Measurements from ENCODE around the gene DLGAP3.
"Not testable (repeated sequence)": the region's sequence is repeated elsewhere in the genome, so short reads cannot be mapped to it uniquely, and the experiment has no call there.

DLGAP3 gene

DNA sequence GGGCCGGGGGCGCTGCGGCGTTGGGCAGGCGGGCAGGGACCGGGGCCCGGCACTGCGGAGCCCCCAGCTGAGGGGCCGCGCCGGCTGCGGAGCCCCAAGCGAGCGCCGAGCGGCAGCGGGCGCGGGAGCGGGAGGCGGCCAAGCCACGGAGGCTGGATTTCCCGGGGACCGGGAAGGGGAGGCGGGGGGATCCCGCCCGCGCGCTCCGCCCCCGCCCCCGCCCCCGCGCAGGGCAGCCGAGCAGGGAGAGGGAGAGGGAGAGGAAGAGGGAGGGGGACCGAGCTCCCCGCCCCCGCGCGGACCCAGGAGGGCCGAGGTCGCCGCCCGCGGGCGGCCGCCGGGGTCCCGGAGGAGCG is at the start of gene DLGAP3:
Gene DLGAP3 (minus strand): TSS at position 154 of the 356 bp plus-strand sequence. CDS start 24,267 bp downstream, outside the sequence.
- no peak for DNase-seq

- no peak for DNase-seq
These were observed 49.5 kb upstream of the DLGAP3 start for GRCh38 chr1:34978921-34979320.

- DNase-seq = no peak
These were observed 48.4 kb upstream of the DLGAP3 start for GRCh38 chr1:34977858-34978257.

GRCh38 chr1:34977210-34977471 is 47.7 kb upstream of the DLGAP3 start:
- DNase-seq = no peak

DNA sequence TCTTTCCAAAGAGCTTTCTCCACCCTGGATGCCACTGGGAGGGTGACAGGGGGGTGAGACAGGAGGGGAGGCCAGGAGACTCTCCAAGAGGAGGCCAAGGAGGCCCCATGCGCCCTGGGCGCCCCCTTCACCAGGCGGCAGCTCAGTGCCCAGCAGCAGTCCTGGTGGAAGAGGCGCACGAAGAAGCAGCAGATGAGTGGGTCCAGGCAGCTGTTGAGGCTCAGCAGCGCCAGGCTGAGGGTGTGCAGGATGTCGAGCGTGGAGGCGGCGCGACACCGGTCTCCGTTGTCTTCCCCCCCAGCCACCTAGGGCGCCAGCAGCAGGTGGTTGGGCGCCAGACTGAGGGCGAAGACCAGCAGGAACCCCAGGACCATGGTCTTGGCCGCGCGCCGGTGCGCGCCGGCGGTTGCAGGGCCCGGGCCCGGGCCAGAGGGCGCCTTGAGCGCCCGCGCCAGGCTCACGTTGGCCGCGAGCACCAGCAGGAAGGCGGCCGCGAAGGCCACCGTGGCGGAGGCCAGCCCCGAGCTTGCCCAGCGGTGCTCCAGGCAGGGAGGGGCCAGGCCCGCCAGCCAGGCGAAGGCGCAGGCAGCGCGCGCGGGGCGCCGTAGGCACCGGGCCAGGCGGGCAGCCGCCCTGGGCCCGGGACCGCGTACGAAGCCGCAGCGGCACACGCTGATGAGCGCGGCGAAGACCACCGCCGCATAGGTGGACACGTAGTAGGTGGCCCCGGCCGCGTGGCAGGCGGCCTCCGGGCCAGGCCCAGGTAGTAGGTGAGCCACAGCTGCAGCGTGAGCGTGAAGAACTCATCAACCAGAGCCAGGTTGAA is 47.1 kb upstream of the DLGAP3 start:
- DNase-seq = no peak

- DNase-seq = no peak
These were observed 46.3 kb upstream of the DLGAP3 start for GRCh38 chr1:34975771-34976170.

DNA sequence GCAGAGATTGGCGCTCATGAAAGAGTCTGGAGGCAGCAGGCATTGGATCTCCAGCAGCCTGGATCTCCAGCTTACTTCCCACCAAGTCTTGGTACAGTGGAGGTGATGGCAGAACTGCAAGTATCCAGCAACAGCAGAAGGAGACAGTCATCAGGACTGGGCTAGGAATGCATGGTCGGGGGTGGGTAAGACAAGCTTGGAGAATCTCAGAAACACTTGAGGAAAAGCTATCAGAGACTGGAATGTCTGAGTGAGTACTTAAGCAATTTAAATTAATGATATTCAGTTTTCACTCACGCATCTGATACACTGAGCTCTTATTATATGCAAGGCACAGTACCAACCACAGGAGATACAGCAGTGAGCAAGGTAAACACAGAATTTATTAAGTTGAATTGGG is 45.9 kb upstream of the DLGAP3 start:
- DNase-seq = no peak

DNA sequence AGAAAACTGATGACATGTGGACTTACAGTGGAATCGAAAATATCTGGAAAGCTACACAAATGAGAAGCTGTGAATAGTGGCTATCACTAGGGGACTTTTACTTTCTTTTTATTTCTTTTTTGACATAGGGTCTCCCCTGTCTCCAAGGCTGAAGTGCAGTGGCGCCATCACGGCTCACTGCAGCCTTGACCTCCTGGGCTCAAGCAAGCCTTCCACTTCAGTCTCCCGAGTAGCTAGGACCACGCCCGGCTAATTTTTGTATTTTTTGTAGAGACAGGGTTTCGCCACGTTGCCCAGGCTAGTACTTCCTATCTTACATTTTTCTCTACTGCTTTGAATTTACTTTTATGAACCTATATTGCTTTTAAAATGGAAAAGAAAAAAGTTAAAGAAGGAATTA is 45.2 kb upstream of the DLGAP3 start:
- DNase-seq = no peak

GRCh38 chr1:34973326-34973725 is 43.9 kb upstream of the DLGAP3 start:
- no peak for DNase-seq

GRCh38 chr1:34970829-34971228 is 41.4 kb upstream of the DLGAP3 start:
- DNase-seq = no peak

DNA sequence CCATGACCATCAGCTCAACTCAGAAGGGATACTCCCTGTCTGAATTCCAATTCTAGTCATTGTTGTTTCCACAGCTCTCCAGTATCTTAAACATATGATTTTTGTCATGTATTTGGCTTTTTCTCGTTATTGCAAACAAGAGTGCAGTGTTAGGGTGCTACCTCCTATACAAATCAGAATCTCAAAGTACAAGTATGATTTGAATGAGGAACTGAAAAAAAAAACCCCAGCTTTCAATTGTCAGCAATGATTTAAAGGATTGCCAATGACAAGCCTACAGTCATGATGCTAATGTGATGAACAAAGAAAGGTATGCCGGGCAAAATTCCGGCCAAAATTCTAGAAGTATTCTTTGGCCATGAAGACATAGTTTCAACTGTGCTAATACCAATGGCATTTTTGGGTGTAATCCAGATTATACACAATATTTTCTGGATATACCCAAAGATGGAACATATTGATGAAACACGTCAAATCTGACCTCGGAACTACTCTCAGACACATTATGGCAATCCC is 40.8 kb upstream of the DLGAP3 start:
- DNase-seq = no peak

DNA sequence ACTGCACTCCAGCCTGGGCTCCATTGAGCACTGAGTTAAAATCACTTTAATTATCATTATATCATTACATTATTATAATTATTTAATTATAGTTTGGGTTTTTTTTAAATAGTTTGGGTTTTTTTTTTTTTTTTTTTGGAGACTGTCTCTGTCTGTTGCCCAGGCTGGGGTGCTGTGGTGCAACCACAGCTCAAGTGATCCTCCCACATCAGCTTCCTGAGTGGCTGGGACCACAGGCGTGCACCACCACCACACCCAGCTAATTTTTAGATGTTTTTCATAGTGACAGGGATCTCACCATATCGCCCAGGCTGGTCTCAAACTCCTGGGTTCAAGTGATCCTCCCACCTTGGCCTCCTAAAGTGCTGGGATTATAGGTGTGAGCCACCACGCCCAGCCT is 38.8 kb upstream of the DLGAP3 start:
- DNase-seq = not testable (repeated sequence)

- not testable (repeated sequence) for DNase-seq
These were observed 38.2 kb upstream of the DLGAP3 start for GRCh38 chr1:34967672-34968071.

DNA sequence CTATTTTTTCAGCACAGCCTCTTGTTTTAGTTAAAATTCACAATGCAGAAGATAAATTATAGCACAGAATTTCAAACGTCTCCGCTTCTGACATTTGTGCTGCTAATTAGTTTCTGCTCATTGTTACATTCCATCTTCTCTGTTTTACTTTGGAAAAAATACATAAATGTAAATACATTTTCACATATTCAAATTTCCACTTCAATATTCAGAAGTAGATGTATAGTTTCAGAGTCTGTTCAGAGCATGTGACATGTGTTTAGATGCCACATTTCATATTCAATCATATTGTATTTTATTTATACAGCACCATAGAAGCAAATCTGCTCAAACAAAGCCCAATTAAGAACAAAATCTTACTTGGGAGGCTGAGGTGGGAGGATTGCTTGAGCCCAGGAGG is 36.1 kb upstream of the DLGAP3 start:
- no peak for DNase-seq

GRCh38 chr1:34950428-34950827 is 21.0 kb upstream of the DLGAP3 start:
- DNase-seq = no peak

DNA sequence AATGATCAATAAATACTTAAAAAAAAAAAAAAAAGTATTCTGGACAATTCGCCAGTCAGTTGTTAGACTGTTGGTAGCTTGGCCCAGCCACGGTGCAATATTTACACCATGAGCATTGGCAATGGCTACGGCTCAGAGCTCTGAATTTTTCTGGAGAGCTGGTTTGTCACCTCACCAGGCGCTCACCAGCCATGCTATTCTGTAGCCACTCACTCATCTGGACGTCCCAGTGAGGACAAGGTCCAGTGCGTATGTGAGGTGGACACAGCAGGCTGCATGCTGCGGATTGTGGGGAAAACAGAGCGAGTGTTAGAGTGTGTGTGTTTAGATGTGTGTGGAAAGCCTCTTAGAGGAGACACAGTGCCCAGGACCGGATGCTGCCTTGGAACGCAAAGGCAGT is 19.3 kb upstream of the DLGAP3 start:
- DNase-seq = not testable (repeated sequence)

- DNase-seq = not testable (repeated sequence)
These were observed 18.3 kb upstream of the DLGAP3 start for GRCh38 chr1:34947641-34948314.

DNA sequence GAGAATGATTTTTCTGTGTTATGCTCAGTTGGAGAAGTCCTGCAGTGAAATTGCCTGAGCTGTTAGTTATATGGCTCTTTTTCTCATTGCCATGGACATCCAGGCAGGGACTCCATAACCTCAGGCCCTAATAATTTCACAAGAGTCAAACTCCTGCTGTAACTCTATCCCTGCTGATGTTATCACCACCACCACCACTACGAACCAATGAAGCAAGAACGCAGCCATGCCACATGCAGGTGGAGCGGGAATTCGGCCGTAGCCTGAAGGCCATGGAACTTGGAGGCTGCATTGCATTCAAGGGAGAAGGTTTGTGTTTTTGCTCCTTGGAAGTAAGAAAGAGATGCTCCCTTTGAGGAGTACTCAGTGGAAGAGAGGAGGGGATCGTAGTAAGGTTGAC is 16.8 kb upstream of the DLGAP3 start:
- no peak for DNase-seq

- DNase-seq = not testable (repeated sequence)
These were observed 12.3 kb upstream of the DLGAP3 start for GRCh38 chr1:34941798-34942197.

DNA sequence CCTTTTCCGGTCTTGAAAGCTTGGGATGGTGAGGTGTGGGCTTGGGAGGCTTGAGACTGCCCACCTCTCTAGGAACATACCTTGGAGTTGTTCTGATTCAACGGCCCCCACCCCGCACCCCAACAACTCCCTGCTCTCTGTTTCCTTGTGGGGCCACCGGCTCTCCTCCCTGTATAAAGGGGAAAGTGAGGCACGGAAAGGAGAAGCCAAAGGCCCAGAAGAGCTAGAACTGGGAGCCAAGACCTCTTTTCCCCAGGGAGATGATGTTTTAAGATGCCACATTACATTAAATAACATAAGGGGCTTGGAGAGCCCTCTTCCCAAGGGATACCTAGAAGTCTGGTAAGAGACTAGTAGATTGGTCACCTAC is 1.2 kb upstream of the DLGAP3 start:
- no peak for DNase-seq

DNA sequence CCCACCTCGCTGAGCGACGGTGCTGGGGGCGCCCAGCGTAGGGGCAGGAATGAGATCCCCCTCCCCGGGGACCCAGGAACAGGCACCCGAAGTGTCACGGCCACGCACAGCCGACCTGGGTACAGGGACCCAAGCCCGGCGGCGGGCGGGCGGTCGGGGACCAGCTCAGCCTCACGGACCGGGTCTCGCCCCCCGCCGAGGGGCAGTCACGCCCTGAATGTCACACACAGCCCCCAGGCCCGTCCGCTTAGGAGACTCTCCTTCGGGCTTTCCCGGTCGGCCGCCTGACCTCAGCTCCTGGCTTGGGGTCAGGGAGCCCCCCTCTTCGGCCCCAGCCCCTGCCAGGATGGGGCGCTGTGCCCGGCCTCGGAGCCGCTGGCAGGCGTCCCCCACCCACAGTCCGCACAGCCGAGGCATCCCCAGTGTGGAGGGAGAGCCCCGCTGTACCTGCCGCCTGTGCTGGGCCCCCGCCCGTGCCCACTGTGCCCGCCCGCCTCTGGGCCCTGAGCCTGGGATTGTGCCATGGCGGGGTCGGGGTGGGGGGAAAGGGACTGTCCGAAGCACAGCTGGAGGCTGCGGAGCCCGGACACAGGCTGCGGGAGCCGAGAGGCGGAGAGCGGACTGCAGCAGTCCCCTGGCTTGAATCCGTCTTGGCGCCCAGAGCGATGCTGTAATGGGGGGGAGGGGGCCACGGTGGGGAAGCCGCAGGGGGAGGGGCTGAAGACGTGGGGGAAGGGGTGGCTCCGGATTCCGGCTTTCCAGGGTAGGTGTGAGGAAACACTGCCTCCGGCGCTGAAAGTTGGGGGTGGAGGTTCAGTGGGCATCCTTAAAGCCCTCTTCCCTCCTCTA is 627 bp upstream of the DLGAP3 start:
- DNase-seq = no peak

DNA sequence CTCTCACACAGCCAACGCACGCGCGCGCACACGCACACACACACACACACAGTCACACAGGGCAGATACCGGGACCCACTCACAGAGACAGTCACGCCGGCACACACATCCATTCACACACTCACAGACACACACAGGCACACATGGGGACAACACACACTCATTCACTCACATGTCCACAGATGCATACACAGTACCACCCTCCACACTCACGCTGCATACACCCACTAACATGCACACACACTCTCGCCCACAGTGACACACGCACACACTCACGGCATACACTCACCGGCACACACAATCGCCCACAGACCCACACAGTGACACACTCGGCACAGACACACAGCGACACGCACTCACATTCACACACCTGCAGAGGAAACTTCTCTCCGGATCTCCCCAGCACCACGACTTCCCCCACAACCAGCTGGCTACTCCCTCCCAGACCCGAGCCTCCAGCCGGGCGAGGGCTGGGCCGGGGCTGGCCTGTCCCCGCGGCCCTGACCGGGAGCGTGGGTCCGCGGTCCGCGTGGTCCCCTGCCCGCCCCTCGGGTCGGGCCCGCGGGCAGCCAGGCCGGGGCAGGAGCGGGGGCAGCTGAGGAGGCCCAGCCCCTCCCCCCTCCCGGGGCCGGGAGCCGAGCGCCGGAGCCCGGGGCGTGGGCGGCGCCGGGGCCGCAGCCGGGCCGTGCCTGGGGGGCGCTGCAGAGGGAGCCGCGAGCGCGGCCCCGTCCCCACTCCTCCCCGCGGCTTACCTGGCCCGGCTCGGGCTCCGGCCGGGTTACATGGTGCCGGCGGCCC is 552 bp downstream of the DLGAP3 start:
- no peak for DNase-seq
